Measurements from ENCODE around the gene ADGRD1.

DNA sequence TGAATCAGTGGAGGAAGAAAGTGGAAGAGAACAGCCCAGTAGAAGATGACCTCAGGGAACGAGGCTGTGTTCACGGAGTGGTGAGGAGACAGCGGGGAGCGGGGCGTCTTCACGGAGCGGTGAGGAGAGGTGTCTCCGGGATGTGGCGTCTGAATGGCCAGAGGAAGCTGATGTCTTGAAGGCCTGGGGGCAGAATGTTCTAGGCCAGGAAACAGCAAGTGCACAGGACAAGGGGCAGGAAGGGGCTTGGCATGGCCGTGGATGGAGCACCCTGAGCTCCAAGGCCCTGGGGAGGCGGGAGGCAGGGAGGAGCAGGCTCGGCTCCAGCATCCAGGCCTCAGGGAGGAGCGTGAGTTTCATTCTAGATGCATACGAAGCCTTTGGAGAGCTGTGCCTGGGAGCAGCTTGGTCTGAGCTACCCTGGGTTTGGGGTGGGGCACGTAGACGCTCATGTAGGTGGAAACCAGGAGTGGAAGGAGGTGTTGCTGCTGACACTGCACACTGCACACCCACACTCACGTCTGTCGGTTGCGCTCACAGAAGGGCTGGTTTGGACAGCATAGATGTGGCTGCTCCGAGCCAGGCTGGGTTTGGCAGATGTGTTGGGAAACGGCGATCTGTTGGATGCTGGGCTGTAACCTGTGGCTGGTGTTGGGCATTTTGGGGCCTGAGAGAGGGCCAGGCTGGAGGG is 131.6 kb downstream of the ADGRD1 start:
- TF ChIP-seq, protein P1, sequence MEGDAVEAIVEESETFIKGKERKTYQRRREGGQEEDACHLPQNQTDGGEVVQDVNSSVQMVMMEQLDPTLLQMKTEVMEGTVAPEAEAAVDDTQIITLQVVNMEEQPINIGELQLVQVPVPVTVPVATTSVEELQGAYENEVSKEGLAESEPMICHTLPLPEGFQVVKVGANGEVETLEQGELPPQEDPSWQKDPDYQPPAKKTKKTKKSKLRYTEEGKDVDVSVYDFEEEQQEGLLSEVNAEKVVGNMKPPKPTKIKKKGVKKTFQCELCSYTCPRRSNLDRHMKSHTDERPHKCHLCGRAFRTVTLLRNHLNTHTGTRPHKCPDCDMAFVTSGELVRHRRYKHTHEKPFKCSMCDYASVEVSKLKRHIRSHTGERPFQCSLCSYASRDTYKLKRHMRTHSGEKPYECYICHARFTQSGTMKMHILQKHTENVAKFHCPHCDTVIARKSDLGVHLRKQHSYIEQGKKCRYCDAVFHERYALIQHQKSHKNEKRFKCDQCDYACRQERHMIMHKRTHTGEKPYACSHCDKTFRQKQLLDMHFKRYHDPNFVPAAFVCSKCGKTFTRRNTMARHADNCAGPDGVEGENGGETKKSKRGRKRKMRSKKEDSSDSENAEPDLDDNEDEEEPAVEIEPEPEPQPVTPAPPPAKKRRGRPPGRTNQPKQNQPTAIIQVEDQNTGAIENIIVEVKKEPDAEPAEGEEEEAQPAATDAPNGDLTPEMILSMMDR (IDR thresholded peaks at IDR 0.05; ENCODE audit: borderline replicate concordance, extremely low read depth, low read length, poor library complexity, severe bottlenecking): no peak
- no peak for TF ChIP-seq EZH2 (IDR thresholded peaks at IDR 0.05; ENCODE audit: borderline replicate concordance, low read depth, low read length, severe bottlenecking)

All from DND-41 (cell line).